GM12891 (cell line): Measurements from ENCODE around the gene G6PD.
"Not testable (repeated sequence)": the region's sequence is repeated elsewhere in the genome, so short reads cannot be mapped to it uniquely, and the experiment has no call there.

ENCODE experiments used
- SPI1 ChIP-seq: IDR thresholded peaks from 2 replicates; pipeline ENCODE4 v1.6.1; 2011; ENCODE audit warnings: low read depth, low read length, control low read depth
- TAF1 ChIP-seq: IDR thresholded peaks from 2 replicates; pipeline ENCODE4 v1.6.1; 2011; ENCODE audit warnings: low read depth, low read length, control low read depth

GRCh38 chrX:154558896-154559295, 12.2 kb upstream of the G6PD start:
- TF ChIP-seq TAF1, SPI1: not testable (repeated sequence)
